HG03342 (cell line): ENCODE measurements around the gene SLC6A17.

Experiments used
- ATAC-seq: cut with Tn5 transposase; IDR thresholded peaks from one replicate; pipeline ENCODE4 v1.9.1; 2021; ENCODE audit warnings: mild to moderate bottlenecking, moderate library complexity; ENCODE audit not compliant: unreplicated experiment

Gene SLC6A17

GRCh38 chr1:110200666-110201065 lies 50.4 kb downstream of the SLC6A17 start:
- ATAC-seq: no peak

- no peak for ATAC-seq
Measured at GRCh38 chr1:110201157-110201825, 51.0 kb downstream of the SLC6A17 start.

- no peak for ATAC-seq
Measured at GRCh38 chr1:110203021-110203661, 52.8 kb downstream of the SLC6A17 start.

GRCh38 chr1:110205156-110205555 lies 54.9 kb downstream of the SLC6A17 start:
- ATAC-seq: no peak

- no peak for ATAC-seq
Measured at GRCh38 chr1:110205591-110206155, 55.4 kb downstream of the SLC6A17 start.

- ATAC-seq: no peak
Measured at GRCh38 chr1:110206261-110206920, 56.1 kb downstream of the SLC6A17 start.

- ATAC-seq: no peak
Measured at GRCh38 chr1:110207831-110208230, 57.5 kb downstream of the SLC6A17 start.

GRCh38 chr1:110208916-110209645 lies 58.8 kb downstream of the SLC6A17 start:
- no peak for ATAC-seq

- peak; percentile 78 for ATAC-seq
Measured at GRCh38 chr1:110209715-110210603, 59.7 kb downstream of the SLC6A17 start, which contains the start of gene KCNC4. KCNC4 (plus strand) TSS chr1:110210314; CDS start chr1:110211500, 1,186 bp downstream.

GRCh38 chr1:110210604-110211495 lies 60.6 kb downstream of the SLC6A17 start:
- peak; percentile 16 for ATAC-seq

- no peak for ATAC-seq
Measured at GRCh38 chr1:110211496-110212168, 61.3 kb downstream of the SLC6A17 start.

GRCh38 chr1:110212169-110213142 lies 62.2 kb downstream of the SLC6A17 start:
- ATAC-seq: no peak

- no peak for ATAC-seq
Measured at GRCh38 chr1:110213143-110213540, 62.8 kb downstream of the SLC6A17 start.

- no peak for ATAC-seq
Measured at GRCh38 chr1:110214454-110215404, 64.4 kb downstream of the SLC6A17 start.

- ATAC-seq: no peak
Measured at GRCh38 chr1:110215621-110216515, 65.6 kb downstream of the SLC6A17 start.
